CD1c-positive myeloid dendritic cell (primary cell): ENCODE results near the gene NR0B1.

Experiments used
- DNase-seq: peaks from one replicate; pipeline ENCODE4 v3.0.0-alpha.2; 2016; ENCODE audit errors: extremely low spot score

The NR0B1 gene

GRCh38 chrX:30309139-30309571, at the start of gene NR0B1:
NR0B1 (minus strand) TSS chrX:30309390; CDS start chrX:30309363, 27 bp downstream.
- DNase-seq, result no peak

GRCh38 chrX:30349946-30350345, 40.8 kb upstream of the NR0B1 start:
- no peak for DNase-seq

- no peak for DNase-seq
These were observed 34.0 kb upstream of the NR0B1 start for GRCh38 chrX:30343206-30343605.

GRCh38 chrX:30340753-30341152, 31.6 kb upstream of the NR0B1 start:
- DNase-seq, result no peak

- DNase-seq, result no peak
These were observed 18.6 kb upstream of the NR0B1 start for GRCh38 chrX:30327762-30328161.

GRCh38 chrX:30317308-30317707, 8.1 kb upstream of the NR0B1 start:
- no peak for DNase-seq

- DNase-seq, result no peak
These were observed 4.1 kb upstream of the NR0B1 start for GRCh38 chrX:30313322-30313721.

- no peak for DNase-seq
These were observed 3.7 kb upstream of the NR0B1 start for GRCh38 chrX:30312858-30313257.

GRCh38 chrX:30310429-30311206, 1.4 kb upstream of the NR0B1 start:
- DNase-seq, result no peak

- no peak for DNase-seq
These were observed 689 bp downstream of the NR0B1 start for GRCh38 chrX:30308263-30309138.

GRCh38 chrX:30307466-30307865, 1.7 kb downstream of the NR0B1 start:
- no peak for DNase-seq

- no peak for DNase-seq
These were observed 4.3 kb downstream of the NR0B1 start for GRCh38 chrX:30304866-30305265.

- DNase-seq, result no peak
These were observed 6.2 kb downstream of the NR0B1 start for GRCh38 chrX:30302956-30303355.

GRCh38 chrX:30301963-30302362, 7.2 kb downstream of the NR0B1 start:
- DNase-seq, result no peak

GRCh38 chrX:30301208-30301607, 8.0 kb downstream of the NR0B1 start:
- no peak for DNase-seq

- DNase-seq, result no peak
These were observed 12.6 kb downstream of the NR0B1 start for GRCh38 chrX:30296408-30297254.

GRCh38 chrX:30283456-30284200, 25.6 kb downstream of the NR0B1 start:
- DNase-seq, result peak; percentile 31

GRCh38 chrX:30282527-30282926, 26.7 kb downstream of the NR0B1 start:
- no peak for DNase-seq

GRCh38 chrX:30280428-30280827, 28.8 kb downstream of the NR0B1 start:
- DNase-seq, result no peak

- no peak for DNase-seq
These were observed 30.8 kb downstream of the NR0B1 start for GRCh38 chrX:30278365-30278764.

GRCh38 chrX:30275498-30275897, 33.7 kb downstream of the NR0B1 start:
- no peak for DNase-seq
